GM19240 (cell line): ENCODE data around the gene EFCAB6.

Source experiments
- DNase-seq: peaks from one replicate; pipeline ENCODE4 v3.0.0; 2011; ENCODE audit warnings: low spot score; ENCODE audit not compliant: insufficient read length

Gene EFCAB6

DNA sequence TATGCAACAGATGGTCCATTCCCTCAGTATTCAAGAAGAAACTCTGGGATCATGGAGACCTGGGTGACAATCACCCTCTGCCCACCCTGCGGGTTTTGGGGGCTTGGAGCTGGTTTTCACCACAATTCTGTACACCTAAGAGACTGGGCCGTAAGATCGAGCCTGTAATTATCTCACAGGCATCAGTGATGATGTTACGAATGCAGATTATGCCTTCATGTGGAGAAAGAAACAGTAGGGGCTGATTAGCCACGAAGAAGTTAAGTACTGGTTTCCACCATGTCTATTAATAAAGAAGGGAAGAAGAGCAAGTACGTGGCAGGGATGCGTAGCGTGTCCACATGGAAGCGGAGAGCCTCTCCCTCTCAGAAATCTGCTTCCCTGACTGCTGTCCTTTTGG lies 5.3 kb upstream of the EFCAB6 start:
- DNase-seq, result no peak

DNA sequence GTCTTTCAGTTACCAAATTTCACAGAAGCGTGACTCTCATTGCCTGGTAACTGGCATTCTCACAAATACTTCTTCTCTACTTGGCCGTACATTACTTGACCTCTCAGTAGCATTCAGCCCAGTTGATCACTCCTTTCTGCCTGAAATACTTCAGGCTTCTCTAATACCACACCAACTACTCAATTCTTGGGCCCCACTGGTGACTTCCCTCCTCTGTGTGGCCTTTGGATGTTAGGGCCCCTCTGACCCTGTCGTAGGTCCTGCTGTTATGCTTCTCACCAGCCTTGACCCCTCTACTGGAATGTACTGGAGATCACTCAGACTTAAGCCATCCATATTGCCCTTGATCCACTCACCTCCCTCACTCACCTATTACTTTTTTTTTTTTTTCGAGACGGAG lies 2.2 kb upstream of the EFCAB6 start:
- DNase-seq, result no peak

DNA sequence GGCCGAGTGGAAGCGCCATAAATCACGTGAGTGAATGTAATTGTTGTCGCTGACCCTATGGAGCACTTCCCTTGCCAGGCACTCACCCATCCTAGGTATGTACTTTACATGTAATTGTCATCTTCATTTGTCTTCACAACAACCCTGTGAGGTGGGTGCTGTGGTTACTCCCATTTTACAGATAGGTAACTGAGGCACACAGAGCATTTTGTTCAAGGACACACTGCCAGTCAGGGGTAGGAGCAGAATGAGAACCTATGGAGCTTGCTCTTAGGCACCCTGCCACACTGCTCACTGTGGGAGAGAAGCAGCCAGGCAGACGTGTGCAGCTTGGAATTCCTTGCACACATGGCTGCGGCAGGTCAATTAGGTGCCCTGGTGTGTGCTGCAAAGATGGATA lies 785 bp upstream of the EFCAB6 start:
- no peak for DNase-seq

- no peak for DNase-seq
Observed at GRCh38 chr22:43811777-43812148, 342 bp downstream of the EFCAB6 start.

- DNase-seq, result no peak
Observed at GRCh38 chr22:43802897-43803495, 9.1 kb downstream of the EFCAB6 start.

- DNase-seq, result no peak
Observed at GRCh38 chr22:43800970-43801369, 11.1 kb downstream of the EFCAB6 start.

- DNase-seq, result peak; percentile 13
Observed at GRCh38 chr22:43798492-43798891, 13.6 kb downstream of the EFCAB6 start.

DNA sequence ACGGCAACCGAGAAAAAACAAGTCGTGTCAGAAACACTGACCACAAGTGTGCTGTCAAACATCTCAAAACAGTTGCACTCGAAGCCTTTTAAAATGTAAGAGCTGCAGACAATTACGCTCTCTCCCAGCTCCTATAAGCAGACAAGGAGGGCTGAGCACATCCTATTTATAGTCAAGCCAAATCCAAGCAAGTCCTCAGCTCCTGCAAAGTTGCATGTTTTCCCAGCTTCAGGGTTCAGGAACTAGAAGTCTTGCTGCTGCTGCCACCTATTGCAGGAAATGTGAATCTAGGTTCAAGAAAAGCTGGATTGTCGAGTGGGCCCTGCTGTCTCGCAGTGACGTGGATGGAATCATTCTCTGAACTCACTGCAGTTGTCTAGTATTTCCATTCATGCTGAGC lies 15.5 kb downstream of the EFCAB6 start:
- DNase-seq, result no peak

DNA sequence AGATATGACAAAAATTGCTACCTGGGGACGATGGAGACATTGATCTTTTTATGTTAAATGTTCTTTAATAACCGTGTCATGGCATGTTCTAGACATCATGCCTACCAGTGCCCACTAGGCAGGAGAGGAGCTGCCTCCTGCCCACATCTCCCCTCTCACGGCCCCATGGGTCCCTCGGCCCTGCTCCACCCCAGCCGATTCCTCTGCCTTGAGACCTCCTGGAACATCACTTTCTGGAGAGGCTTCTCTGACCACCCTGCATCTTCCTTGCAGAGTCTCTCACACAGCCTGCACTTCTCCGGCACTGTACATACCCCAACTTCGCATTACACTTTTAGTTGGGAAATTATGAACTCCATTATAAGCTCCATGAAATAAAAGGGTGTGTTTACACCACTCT lies 16.8 kb downstream of the EFCAB6 start:
- DNase-seq, result no peak

- DNase-seq, result no peak
Observed at GRCh38 chr22:43792905-43793304, 19.2 kb downstream of the EFCAB6 start.

GRCh38 chr22:43789452-43789851 lies 22.7 kb downstream of the EFCAB6 start:
- DNase-seq, result no peak

DNA sequence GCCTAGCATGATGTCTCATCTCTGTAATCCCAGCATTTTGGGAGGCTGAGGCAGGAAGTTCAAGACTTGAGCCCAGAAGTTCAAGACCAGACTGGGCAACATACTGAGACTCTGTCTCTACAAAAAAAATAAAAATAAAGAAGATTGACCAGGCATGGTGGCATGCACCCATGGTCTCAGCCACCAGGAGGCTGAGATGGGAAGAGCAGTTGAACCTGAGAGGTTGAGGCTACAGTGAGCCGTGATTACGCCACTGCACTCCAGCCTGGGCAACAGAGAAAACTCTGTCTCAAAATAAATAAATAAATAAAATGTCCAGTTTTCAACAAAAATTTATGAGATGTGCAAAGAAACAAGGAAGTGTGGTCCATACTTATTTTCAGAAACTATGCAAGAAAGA lies 28.3 kb downstream of the EFCAB6 start:
- no peak for DNase-seq

DNA sequence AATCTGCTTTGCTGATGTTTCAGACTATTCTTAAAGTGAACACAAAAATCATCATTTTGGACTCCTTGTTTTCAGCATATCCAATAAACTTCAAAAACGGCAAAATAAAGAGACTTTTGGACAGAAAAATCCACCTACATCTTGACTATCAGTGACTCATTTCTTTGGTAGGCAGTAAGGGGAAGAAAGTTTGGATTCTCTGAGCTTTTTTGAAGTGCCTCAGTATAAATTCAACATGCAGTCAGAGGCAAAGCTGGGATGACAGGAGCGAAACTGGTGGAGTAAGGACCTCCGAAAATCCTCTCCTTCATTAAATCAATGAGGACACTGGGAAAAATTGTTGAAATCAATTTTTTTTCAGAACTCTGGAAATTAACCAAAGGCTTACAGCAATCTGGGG lies 29.7 kb downstream of the EFCAB6 start:
- DNase-seq, result no peak

GRCh38 chr22:43777286-43777685 lies 34.8 kb downstream of the EFCAB6 start:
- DNase-seq, result no peak

DNA sequence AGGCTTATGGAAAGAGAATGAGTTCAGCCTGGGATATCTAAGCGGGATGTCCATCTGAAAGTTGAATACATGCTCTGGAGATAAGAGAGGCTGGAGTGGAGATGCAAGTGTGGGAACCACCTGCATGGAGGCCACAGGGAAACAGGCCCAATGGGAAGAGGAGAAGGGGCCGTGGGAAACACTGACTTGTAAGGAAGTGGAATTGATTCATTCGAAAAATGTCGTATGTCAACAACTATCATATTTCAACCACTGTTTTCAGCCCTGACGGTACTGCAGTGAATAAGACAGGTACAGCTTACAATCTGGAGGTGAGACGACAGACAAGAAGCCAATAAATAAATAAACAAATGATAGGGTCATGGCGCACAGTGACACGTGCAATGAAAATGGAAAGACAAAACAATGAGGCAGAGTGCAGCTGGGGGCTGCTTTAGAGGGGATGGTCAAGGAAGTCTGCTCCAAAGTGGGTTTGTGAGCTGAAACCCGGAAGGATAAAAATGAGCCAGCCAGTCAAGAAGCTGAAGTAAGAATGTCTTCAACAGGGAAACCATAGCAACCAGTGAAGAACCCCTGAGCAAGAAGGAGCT lies 35.9 kb downstream of the EFCAB6 start:
- no peak for DNase-seq

DNA sequence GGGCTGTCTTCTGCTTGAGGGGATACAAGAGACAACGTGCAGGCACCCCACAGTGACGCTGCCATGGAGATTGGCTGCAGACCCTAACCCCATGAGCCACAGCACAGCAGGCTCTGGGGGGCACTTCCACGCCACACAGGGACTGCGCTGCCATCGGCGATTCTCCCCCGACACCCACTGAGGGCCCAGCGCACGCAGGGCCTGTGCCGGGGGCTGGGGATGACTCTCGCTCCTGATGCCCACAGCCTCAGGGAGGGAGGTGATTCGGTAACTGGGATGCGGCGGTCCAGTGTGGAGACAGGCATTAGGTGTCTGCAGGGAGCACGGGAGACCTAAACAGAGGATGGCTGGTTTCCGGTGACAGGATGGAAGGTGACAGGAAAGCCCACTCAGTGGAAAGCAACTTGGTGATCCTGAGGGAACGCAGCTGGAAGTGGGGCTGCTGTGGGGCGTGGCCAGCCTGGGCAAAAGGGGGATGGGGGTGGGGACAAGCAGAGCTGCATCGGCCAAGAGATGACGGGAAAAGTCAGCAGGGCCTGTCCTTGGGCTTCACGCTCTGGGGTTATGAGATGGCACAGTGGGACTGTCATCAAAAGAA lies 37.7 kb downstream of the EFCAB6 start:
- no peak for DNase-seq

- DNase-seq, result no peak
Observed at GRCh38 chr22:43772831-43773230, 39.3 kb downstream of the EFCAB6 start.

GRCh38 chr22:43755452-43755851 lies 56.7 kb downstream of the EFCAB6 start:
- no peak for DNase-seq

DNA sequence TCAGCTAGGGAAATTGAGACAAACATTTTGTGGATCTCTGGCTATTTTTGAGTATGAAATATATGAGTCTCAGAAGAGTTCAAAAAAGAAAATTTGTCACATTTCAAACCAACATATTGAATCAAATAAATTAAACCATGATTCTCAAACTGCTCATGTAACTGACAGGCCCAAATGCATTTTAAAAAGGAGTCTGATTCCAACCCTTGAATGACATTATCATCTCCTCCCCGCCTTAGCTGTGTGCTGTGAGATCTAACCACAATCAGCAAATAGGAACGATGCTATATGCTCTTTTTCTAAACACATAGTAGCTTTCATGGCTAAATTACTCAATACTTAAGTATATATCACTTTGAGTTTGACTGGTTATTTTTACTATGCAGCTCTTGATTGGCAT lies 57.1 kb downstream of the EFCAB6 start:
- no peak for DNase-seq

- no peak for DNase-seq
Observed at GRCh38 chr22:43754176-43754575, 57.9 kb downstream of the EFCAB6 start.

GRCh38 chr22:43753688-43754087 lies 58.4 kb downstream of the EFCAB6 start:
- no peak for DNase-seq

DNA sequence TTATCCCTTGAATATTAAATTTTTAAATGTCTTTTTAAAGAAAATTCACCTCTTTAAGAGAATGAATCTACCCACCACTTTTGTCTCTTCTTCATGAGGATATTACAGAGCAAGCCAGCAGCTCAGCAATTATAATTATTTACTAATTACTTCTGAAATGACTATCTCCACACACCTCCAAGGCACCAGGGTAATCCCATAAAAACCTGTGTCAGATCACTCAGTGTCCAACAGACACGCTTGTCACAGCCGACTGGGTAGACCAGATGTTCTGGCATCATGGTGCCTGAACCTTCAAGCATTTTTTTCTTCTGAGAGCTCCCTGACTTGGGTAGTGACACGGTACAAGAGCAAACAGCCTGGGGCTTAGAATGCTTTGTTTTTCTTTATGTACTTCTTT lies 61.4 kb downstream of the EFCAB6 start:
- no peak for DNase-seq

DNA sequence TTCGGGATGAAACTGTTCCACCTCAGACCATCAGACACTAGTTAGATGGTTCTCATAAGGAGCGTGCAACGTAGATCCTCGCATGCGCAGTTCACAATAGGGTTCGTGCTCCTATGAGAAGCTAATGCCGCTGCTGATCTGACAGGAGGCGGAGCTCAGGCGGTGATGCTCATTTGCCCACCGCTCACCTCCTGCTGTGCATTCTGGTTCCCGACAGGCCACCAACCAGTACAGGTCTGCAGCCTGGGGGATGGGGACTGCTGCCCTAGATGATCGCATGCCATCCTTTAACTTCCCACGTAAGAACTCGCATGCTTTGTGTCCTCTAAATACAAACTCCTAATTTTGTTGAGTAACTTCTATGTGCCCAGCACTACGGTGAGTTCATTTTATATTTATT lies 62.6 kb downstream of the EFCAB6 start:
- DNase-seq, result no peak
